Osteoblast (primary cell): ENCODE measurements around the gene CYP4F8. TPM values are rescaled to one million over a fixed set of nuclear protein-coding genes. Genes with fewer than 3 reads are reported as not detected.

Source experiments
- small RNA-seq: library from RNA; depleted of rRNA; stranded (forward); fragments of <200 nt; gene quantifications from one replicate; pipeline ENCODE3, GENCODE V24; 2012
- total RNA-seq: library from RNA; depleted of rRNA; stranded (reverse); fragments of >200 nt; gene quantifications from 2 replicates; pipeline ENCODE4 v1.2.3, GENCODE V29; 2012

Gene CYP4F8
- total RNA-seq, 1 donor, result not detected

Small RNAs within 50 kb of the gene (small RNA-seq; reads per million reads assigned to genes)
- not detected for gene AD000091.1

Other genes starting within 250 kb of the CYP4F8 start
- 18.1 and 18.6 TPM in 2 replicates for gene AKAP8, start 235.4 kb upstream of the CYP4F8 start, total RNA-seq
- 63.9 and 69.5 TPM in 2 replicates for gene AKAP8L, start 196.2 kb upstream of the CYP4F8 start, total RNA-seq
- 8.3 and 9.8 TPM in 2 replicates for gene WIZ, start 165.3 kb upstream of the CYP4F8 start, total RNA-seq
- under 0.01 TPM in 2 replicates for gene RASAL3, start 150.7 kb upstream of the CYP4F8 start, total RNA-seq
- not detected in 2 replicates for gene PGLYRP2, start 135.7 kb upstream of the CYP4F8 start, total RNA-seq
- gene CYP4F22, start 106.7 kb upstream of the CYP4F8 start, total RNA-seq, result not detected in 2 replicates
- not detected in 2 replicates for gene CYP4F3, start 25.7 kb downstream of the CYP4F8 start, total RNA-seq
- gene CYP4F12, start 57.9 kb downstream of the CYP4F8 start, total RNA-seq, result not detected in 2 replicates
- gene OR10H2, start 112.8 kb downstream of the CYP4F8 start, total RNA-seq, result not detected in 2 replicates
- not detected in 2 replicates for gene OR10H3, start 122.8 kb downstream of the CYP4F8 start, total RNA-seq
- gene OR10H5, start 172.4 kb downstream of the CYP4F8 start, total RNA-seq, result not detected in 2 replicates
- not detected in 2 replicates for gene OR10H1, start 200.4 kb downstream of the CYP4F8 start, total RNA-seq